Coronary artery (tissue), 2 donors: ENCODE measurements around the gene BATF.

ENCODE experiments used
- DNase-seq: peaks from one replicate; pipeline ENCODE4 v3.0.0-alpha.2; 2017; ENCODE audit warnings: low spot score
- H3K27ac ChIP-seq, 2 donors: fragments of 200-600 bp; sonication (generic); one replicate each; pipeline ENCODE4 v1.5.1; 2016 to 2019
- H3K4me3 ChIP-seq: fragments of 200-600 bp; sonication (generic); 2 replicates; pipeline ENCODE4 v1.5.1; 2016; ENCODE audit warnings: mild to moderate bottlenecking, moderate library complexity
- CTCF ChIP-seq: fragments of 200-600 bp; sonication (generic); IDR thresholded peaks from one replicate; pipeline ENCODE4 v1.5.1; 2019; ENCODE audit warnings: antibody characterized with exemption

The BATF gene

GRCh38 chr14:75493592-75494087 is 28.6 kb upstream of the BATF start:
- TF ChIP-seq CTCF, result no peak
- H3K27ac ChIP-seq, result no peak overlapping the region
- no peak overlapping the region for H3K4me3 ChIP-seq
- DNase-seq, result no peak

DNA sequence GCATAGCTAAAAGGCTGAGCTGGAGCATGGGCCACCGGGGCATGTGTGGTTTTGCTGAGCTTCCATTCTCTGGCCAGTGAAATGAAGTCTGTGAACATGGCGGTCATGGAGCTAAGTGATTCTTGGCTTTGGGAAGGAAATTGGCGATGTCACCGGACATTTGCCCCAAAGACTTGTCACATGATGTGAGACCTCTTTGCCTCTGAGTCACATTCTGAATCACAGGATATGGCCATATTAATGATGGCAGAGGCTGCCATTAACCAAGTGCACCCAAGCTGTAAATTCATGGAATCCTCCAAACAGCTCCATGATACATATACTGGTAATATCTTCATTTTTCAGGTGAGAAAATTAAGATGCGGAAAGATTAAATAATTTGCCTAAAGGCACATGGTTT is 27.4 kb upstream of the BATF start:
- DNase-seq, result no peak
- TF ChIP-seq CTCF, result no peak
- H3K27ac ChIP-seq, result no peak overlapping the region
- H3K4me3 ChIP-seq, result no peak overlapping the region

DNA sequence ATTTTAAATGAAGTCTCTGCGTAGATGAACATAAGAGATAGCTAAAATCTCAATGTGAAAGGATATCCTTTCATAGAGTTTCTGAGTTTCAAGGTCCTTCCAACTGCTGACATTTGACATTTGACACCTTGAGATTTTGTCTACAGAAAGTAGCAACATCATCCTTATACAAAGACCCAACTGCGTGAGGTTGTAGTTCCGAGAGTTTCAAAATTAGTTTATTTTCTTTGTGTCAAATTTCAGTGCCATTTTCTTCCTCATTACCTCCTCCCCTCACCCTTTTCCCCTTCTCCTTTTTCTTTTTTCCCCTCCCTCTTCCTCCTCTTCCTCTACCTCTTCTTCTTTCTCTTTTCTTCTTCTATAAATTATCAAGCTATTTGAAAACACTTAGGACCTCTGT is 26.9 kb upstream of the BATF start:
- DNase-seq, result no peak
- no peak overlapping the region for H3K27ac ChIP-seq
- no peak overlapping the region for H3K4me3 ChIP-seq
- no peak for TF ChIP-seq CTCF

GRCh38 chr14:75495882-75496281 is 26.4 kb upstream of the BATF start:
- no peak for TF ChIP-seq CTCF
- H3K27ac ChIP-seq, result no peak overlapping the region
- DNase-seq, result no peak
- H3K4me3 ChIP-seq, result no peak overlapping the region

DNA sequence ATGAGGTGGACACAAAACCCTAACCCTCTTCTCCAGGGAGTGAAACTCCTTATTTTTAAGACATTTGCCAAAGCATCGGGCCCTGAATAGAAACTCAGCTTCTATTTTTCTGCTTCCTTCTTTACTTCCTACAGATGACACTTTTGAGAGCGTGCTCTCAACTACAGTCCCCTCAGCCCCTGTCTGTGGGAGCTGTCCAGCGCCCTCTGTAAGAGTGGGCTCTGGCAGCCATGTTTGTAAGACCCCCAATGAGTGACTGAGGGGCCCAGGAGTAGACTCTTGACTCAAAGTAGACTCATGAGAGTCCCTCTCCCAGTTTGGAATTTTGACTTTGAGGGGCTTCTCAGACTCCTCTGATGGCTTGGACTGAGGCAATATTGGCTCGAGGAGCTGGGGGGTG is 25.5 kb upstream of the BATF start:
- H3K4me3 ChIP-seq, result no peak overlapping the region
- DNase-seq, result no peak
- TF ChIP-seq CTCF, result no peak
- H3K27ac ChIP-seq, result no peak overlapping the region

GRCh38 chr14:75497191-75497590 is 25.1 kb upstream of the BATF start:
- Histone ChIP-seq H3K27ac (no peak overlapping the region), H3K4me3 (no peak overlapping the region)
- no peak for DNase-seq
- TF ChIP-seq CTCF, result no peak

DNA sequence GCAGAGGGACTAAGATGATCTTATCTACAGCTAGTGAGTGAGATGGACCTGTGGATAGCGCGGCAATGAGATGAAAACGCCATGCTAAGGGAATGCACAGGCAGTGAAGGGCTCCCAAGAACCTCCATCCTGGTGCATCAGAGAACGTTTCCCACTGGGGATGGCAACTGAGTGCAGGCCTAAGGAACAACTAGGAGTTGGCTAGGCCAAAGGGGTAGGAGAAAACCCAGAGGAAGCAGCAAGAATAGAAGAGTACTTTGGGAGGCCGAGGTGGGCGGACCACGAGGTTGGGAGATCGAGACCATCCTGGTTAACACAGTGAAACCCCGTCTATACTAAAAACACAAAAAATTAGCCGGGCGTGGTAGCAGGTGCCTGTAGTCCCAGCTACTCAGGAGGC is 24.6 kb upstream of the BATF start:
- no peak for TF ChIP-seq CTCF
- Histone ChIP-seq H3K27ac (no peak overlapping the region), H3K4me3 (no peak overlapping the region)
- no peak for DNase-seq
